HEK293T (cell line): ENCODE results near the gene ZNF19.

Experiments used
- ARNT ChIP-seq: fragments of 450-650 bp; IDR thresholded peaks from 2 replicates; pipeline ENCODE4 v1.6.1; 2017; ENCODE audit warnings: mild to moderate bottlenecking
- BHLHE40 ChIP-seq: fragments of 450-650 bp; IDR thresholded peaks from 2 replicates; pipeline ENCODE4 v1.6.1; 2016; ENCODE audit warnings: mild to moderate bottlenecking, moderate library complexity, borderline replicate concordance
- CTBP1 ChIP-seq: fragments of 450-650 bp; IDR thresholded peaks from 2 replicates; pipeline ENCODE4 v1.6.1; 2016; ENCODE audit warnings: borderline replicate concordance
- ELF4 ChIP-seq: fragments of 450-650 bp; IDR thresholded peaks from 2 replicates; pipeline ENCODE4 v1.6.1; 2017; ENCODE audit warnings: antibody characterized with exemption
- FOXA1 ChIP-seq: fragments of 450-650 bp; IDR thresholded peaks from 2 replicates; pipeline ENCODE4 v1.6.1; 2016; ENCODE audit warnings: mild to moderate bottlenecking
- FOXK2 ChIP-seq: fragments of 450-650 bp; IDR thresholded peaks from 2 replicates; pipeline ENCODE4 v1.6.1; 2016; ENCODE audit warnings: mild to moderate bottlenecking
- FOXM1 ChIP-seq: fragments of 450-650 bp; IDR thresholded peaks from 2 replicates; pipeline ENCODE4 v1.6.1; 2017; ENCODE audit warnings: mild to moderate bottlenecking, borderline replicate concordance
- L3MBTL2 ChIP-seq: fragments of 450-650 bp; conservative IDR thresholded peaks from 2 replicates; pipeline ENCODE4 v1.6.1; 2016; ENCODE audit warnings: mild to moderate bottlenecking
- LEF1 ChIP-seq: fragments of 450-650 bp; IDR thresholded peaks from 2 replicates; pipeline ENCODE4 v1.6.1; 2017; ENCODE audit warnings: mild to moderate bottlenecking, borderline replicate concordance
- NFRKB ChIP-seq: fragments of 450-650 bp; IDR thresholded peaks from 2 replicates; pipeline ENCODE4 v1.6.1; 2016; ENCODE audit warnings: mild to moderate bottlenecking, moderate library complexity
- SP1 ChIP-seq: fragments of 450-650 bp; IDR thresholded peaks from 2 replicates; pipeline ENCODE4 v1.6.1; 2017
- SUZ12 ChIP-seq: fragments of 450-650 bp; IDR thresholded peaks from 2 replicates; pipeline ENCODE4 v1.6.1; 2016; ENCODE audit warnings: mild to moderate bottlenecking
- TARDBP ChIP-seq: fragments of 450-650 bp; IDR thresholded peaks from 2 replicates; pipeline ENCODE4 v1.6.1; 2016
- ZNF384 ChIP-seq: fragments of 450-650 bp; IDR thresholded peaks from 2 replicates; pipeline ENCODE4 v1.6.1; 2016

DNA sequence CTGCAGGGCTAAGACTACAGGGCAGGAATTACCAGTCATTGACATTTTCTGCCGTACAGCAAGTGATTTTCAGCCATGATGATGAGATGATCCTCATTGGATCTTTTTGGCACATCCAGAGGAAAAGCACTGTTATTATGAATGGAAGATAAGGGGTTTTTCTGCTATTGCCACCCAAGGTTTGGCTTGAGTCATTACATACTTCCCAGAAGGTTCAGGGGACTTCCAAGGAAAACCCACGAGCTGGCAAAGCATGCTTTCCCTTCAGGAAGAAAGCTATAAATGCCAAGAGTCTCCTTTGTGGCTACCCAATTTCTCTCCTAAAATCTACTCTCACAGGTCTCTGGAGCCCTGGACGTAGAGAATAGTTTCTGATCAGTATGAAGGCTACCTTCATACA lies 43.2 kb upstream of the ZNF19 start:
- no peak for TF ChIP-seq ELF4
- no peak for TF ChIP-seq SP1
- TF ChIP-seq FOXK2, result no peak
- TF ChIP-seq TARDBP, result no peak
- TF ChIP-seq FOXA1, result no peak
- no peak for TF ChIP-seq NFRKB
- TF ChIP-seq FOXM1, result no peak
- no peak for TF ChIP-seq L3MBTL2
- no peak for TF ChIP-seq ZNF384
- no peak for TF ChIP-seq LEF1
- TF ChIP-seq CTBP1, result no peak
- TF ChIP-seq BHLHE40, result no peak
- no peak for TF ChIP-seq ARNT
- no peak for TF ChIP-seq SUZ12
